AG04450 (cell line): Measurements from ENCODE around the gene GRK7. TPM values are rescaled to one million over a fixed set of nuclear protein-coding genes. Genes with fewer than 3 reads are reported as not detected.

Experiments used
- CTCF ChIA-PET: fragments of 300-600, 350-600 bp; formaldehyde crosslinking; extraction: SDS; loops from one replicate; lab custom pipeline; 2022; ENCODE audit warnings: antibody characterized with exemption, inconsistent platforms; lab: Charles Lee
- POLR2A ChIA-PET: fragments of 350-600 bp; formaldehyde crosslinking; extraction: SDS; loops from one replicate; lab custom pipeline; 2021; ENCODE audit warnings: antibody characterized with exemption, inconsistent platforms; lab: Yijun Ruan, JAX
- DNase-seq: peaks from one replicate; pipeline ENCODE4 v3.0.0-alpha.2; 2011; ENCODE audit warnings: low read depth, low spot score
- H3K27ac ChIP-seq: one replicate; pipeline ENCODE4 v1.5.1; 2012; ENCODE audit warnings: low read depth, low read length, control low read depth
- H3K27me3 ChIP-seq: one replicate; pipeline ENCODE4 v1.6.0; 2012; ENCODE audit warnings: low read length; ENCODE audit not compliant: control insufficient read depth, insufficient read depth
- H3K4me3 ChIP-seq: 2 replicates; pipeline ENCODE4 v1.5.1; 2011; ENCODE audit warnings: mild to moderate bottlenecking, low read depth, low read length, control low read depth
- H3K9me3 ChIP-seq: 2 replicates; pipeline ENCODE4 v1.5.1; 2012; ENCODE audit warnings: low read length; ENCODE audit not compliant: control insufficient read depth, insufficient read depth
- polyA plus RNA-seq: library from polyadenylated mRNA; depleted of rRNA; stranded (reverse); fragments of >200 nt; gene quantifications from 2 replicates; pipeline ENCODE4 v1.2.3, GENCODE V29; 2011
- TF ChIP-seq, protein P1 (sequence below): IDR thresholded peaks from 2 replicates; pipeline ENCODE4 v1.5.1; 2011; ENCODE audit warnings: low read depth, low read length, control low read depth, inconsistent platforms

The GRK7 gene
- polyA plus RNA-seq, 1 experiment = not detected

DNA sequence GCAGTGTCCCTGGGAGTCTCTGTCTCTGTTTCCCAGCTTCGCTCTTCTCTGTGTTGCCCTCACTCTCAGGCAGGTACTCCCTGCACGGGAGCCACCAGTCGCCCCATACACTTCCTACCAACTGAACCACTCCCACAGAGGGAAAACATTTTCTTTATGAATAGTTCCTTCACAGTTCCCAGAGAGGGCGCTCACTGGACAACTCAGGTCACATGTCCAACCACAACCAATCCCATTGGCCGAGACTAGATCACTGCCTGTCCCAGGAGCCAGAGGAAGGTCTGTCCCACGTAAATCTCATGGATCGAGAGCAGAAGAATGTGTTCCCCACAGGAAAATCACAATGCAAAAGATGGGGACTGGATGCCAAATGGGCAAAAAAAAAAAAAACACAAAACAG, 26.1 kb downstream of the GRK7 start:
- peaks cover 7% of the 10 kb centered on the region for H3K27me3 ChIP-seq
- no peaks in the 10 kb centered on the region for H3K9me3 ChIP-seq
- no peak overlapping the region for H3K27ac ChIP-seq
- ChIA-PET POLR2A (no interaction called here), CTCF (no interaction called here)
- TF ChIP-seq, protein P1, sequence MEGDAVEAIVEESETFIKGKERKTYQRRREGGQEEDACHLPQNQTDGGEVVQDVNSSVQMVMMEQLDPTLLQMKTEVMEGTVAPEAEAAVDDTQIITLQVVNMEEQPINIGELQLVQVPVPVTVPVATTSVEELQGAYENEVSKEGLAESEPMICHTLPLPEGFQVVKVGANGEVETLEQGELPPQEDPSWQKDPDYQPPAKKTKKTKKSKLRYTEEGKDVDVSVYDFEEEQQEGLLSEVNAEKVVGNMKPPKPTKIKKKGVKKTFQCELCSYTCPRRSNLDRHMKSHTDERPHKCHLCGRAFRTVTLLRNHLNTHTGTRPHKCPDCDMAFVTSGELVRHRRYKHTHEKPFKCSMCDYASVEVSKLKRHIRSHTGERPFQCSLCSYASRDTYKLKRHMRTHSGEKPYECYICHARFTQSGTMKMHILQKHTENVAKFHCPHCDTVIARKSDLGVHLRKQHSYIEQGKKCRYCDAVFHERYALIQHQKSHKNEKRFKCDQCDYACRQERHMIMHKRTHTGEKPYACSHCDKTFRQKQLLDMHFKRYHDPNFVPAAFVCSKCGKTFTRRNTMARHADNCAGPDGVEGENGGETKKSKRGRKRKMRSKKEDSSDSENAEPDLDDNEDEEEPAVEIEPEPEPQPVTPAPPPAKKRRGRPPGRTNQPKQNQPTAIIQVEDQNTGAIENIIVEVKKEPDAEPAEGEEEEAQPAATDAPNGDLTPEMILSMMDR = no peak
- no peak overlapping the region for H3K4me3 ChIP-seq
- DNase-seq = no peak

DNA sequence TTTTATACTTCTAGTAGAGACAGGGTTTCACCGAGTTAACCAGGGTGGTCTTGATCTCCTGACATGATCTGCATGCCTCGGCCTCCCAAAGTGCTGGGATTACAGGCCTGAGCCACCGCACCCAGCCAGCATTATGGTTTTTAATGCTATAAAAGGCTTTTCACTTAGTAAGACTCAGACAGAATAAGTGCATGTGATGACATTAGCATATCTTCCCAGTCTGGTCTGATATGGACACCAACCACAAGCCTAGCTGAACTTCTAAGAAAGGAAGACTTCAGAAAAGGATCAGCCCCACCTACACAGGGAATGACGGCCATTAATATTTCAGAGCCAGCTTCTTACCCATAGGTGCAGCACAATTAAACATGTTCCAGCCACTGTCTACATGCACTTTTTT, 27.0 kb downstream of the GRK7 start:
- TF ChIP-seq, protein P1 = no peak
- CTCF ChIA-PET = no interaction called here
- Histone ChIP-seq H3K27ac (no peak overlapping the region), H3K4me3 (no peak overlapping the region), H3K9me3 (no peaks in the 10 kb centered on the region), H3K27me3 (peaks cover 5% of the 10 kb centered on the region)
- no peak for DNase-seq
- POLR2A ChIA-PET = no interaction called here

DNA sequence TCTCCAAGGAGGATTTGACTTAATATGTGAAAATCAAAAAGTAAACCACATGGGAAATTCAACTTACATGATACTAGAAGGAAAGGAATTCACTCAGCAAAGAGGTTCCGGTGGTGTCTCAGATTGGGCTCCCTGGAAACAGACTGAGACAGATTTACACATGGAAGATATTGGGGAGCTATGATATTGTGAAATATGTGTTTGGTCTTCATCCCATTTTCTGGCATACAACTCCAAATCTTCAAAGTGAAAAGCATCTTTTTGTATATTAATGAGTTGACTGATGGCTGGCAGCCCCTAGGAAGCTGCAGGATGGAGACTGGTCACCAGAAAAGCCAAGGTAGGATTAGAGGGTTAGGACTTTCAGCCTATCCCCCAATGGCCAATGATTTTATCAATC, 29.3 kb downstream of the GRK7 start:
- Histone ChIP-seq H3K9me3 (no peaks in the 10 kb centered on the region), H3K27ac (no peak overlapping the region), H3K4me3 (no peak overlapping the region), H3K27me3 (peaks cover 6% of the 10 kb centered on the region)
- ChIA-PET POLR2A (interaction anchor here (0.6 kb wide), 1 partner anchor 195 kb away, joined by 3 read pairs; no protein-coding TSS in a partner anchor), CTCF (interaction anchor here (0.6 kb wide), 1 partner anchor 45 kb away, joined by 6 read pairs; no protein-coding TSS in a partner anchor)
- TF ChIP-seq, protein P1 = no peak
- no peak for DNase-seq

DNA sequence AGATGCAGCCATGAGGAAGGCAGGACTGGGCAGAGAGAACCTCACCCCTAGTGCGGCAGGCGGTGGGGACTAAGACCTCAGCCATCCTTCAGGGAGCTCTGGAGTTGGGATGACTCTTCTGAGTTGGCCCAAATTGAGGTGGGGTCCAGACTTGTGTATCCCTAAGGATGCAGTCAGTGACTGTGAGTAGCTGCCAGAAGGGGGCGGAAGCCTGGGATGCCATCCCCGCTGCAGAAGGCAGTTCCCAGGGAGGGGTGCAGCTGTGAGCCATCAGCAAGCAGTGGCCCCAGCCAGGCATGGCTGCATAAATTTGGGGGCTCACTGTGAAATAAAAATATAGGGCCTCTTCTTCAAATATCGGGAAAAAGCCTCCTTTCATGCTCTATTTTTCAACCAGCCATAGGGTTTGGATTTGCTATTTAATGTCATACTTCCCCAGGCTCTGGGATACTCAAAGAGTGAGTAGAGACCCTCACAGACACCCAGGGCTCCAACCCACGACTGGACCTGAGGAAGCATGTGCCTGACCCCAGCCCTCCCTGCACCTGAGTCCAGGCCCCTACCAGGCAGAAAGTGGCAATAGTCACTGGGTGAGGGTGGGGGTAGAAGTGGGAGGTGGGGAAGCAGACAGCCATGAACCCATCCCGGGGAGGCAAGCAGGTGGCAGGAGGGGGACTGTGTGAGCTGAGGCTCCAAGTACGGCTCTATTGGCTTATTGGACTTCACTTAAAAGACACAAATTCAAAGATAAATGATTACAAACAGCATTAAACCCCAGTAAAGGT, 30.5 kb downstream of the GRK7 start:
- TF ChIP-seq, protein P1 = no peak
- H3K9me3 ChIP-seq = no peaks in the 10 kb centered on the region
- CTCF ChIA-PET = no interaction called here
- POLR2A ChIA-PET = no interaction called here
- no peak overlapping the region for H3K4me3 ChIP-seq
- no peak for DNase-seq
- no peak overlapping the region for H3K27ac ChIP-seq
- H3K27me3 ChIP-seq = peaks cover 6% of the 10 kb centered on the region

DNA sequence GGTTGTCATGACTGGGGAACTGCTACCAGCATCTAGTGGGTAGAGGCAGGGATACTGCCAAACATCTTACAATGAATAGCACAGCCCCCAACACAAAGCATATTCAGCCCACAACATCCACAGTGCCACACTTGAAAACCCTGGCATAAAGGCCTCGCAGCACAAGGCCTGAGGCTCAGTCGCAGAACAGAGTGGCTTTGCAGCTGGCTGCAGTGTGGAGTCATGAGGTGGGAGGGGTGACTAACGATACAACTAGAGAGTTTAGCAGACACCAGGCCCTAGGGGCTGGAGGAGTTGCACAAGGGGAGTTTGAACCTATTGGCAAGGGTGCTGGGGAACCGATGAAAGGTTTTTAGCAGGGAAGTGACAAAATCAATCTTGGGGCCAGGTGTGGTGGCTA, 32.1 kb downstream of the GRK7 start:
- Histone ChIP-seq H3K27me3 (peaks cover 3% of the 10 kb centered on the region), H3K27ac (no peak overlapping the region), H3K9me3 (no peaks in the 10 kb centered on the region), H3K4me3 (no peak overlapping the region)
- ChIA-PET CTCF (no interaction called here), POLR2A (no interaction called here)
- TF ChIP-seq, protein P1 = no peak
- no peak for DNase-seq
